NOMO-1 treated with DMSO at 0.1 percent for 48 hours (cell line): ENCODE results near the gene FUT4.
"Not testable (repeated sequence)": the region's sequence is repeated elsewhere in the genome, so short reads cannot be mapped to it uniquely, and the experiment has no call there.

Source experiments
- DNase-seq: peaks from one replicate; lab custom pipeline; 2025; ENCODE audit not compliant: unreplicated experiment; lab: John Stamatoyannopoulos, UW

Gene FUT4

DNA sequence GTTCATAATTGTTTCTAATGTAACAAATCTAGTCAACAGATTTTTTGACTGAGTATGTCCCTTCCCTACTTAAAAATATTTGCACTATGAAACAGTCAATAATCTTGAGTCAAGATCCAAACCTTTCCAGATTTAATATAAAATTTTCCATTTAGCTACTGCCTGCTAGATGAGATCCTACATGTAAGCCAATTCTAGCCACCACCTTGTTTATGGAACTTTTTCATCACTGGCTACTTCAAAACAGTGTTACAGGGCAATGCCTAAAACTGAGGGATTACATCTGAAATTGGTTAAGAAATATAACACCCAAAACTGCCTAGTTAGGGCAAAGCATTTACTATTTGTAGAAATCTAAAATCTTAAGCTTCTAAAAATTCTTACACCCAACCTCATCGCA, 10.5 kb upstream of the FUT4 start:
- no peak for DNase-seq

DNA sequence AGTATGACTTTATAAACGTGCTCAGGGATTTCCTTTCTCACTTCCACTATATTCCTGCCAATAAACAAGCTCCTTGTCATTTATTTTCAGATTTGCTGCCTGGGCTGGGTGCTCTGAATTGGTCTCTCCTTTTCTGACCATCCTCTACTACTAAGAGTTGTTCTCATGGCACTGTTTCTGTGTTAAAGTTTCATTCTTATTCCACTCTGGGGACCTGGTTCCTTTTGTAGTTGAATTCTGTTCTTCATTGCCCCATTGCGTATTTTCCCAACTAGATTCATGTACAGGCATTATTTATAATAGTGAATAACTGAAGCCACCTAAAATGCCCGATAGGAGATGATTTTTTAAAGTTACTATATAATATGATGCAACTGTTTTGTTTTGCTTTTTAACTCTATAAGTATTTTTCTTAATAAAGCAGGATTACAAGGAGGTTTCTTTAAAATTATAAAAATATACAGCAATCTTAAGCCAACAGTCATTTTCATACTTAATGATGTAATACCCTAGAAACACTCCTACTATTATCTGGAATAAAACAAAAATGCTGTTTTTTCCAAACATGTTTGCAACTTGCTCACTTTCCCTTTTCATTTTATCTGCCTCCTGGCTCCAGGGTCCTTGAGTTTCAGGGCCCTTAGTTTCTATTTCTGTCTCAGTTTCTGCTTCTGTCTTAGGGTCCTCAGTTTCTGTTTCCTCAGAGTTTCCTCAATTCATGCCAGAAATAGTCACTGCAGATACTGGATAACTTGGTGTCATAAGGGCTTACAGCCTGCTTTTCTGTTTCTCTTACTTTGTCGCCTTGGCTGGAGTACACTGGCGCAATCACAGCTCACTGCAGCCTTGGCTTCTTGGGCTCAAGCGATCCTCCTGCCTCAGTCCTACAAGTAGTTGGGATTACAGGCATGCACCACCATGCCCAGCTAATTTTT, 9.8 kb upstream of the FUT4 start:
- DNase-seq, result peak; percentile 80

DNA sequence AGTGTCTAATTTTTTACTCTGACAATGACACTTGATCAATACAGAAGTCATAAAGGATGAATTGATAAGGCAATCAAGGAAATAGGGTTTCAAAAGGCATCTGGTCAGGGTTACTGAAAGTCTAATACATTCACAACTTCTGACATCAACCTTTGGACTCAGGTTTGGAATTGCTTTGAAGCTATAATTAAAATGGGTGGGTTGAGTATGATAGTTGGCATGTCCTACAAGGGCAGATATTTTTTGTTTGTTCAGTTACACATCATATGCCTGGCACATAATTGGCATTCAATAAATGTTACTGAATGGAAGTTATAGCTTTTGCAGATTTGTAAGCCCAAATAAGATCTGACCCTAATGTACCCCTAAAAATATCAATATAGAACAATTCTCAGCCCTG, 7.3 kb upstream of the FUT4 start:
- DNase-seq, result no peak

DNA sequence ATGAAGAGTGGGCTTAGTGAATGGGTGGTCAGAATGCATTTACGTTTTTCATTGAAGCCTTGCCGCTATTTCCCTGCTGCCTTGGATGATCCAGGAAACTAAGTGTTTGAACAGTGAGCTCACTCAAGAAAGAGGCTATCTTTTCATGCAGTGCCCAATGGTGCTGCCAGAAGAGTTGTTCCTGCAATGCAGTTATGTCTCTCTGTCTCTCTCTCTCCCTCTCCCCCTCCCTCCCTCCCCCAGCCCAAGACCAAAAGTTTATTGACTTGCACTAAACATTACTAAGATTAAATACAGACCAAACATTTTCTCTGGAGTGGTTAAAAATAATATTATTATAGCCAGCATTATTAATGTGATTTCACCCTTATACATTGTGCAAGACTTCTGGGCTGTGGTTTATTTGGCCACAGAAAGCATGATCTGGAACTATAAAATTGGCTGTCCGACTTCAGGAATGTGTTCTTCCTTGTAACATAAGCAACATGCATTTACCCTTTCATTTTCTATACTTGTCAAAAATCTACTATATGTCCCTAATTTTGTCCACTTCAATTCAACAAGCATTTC, 6.6 kb upstream of the FUT4 start:
- no peak for DNase-seq

DNA sequence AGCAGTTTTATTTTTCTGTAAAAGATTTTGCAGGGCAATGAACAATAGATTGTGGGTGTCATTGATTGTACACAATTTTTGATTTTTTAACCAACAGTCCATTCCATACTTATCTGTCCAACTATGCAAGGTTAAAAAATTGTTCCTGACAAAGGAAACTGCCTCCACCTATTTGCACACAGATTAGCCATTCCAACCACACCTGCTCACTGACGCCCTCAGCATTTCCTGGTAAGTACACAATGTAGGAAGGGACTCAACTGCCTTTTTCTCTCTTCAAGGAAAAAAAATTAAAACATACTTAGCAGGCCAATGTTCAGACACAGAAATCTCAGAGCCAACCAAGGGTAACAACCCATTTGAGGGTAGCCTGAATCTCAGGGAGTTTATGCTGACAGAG, 4.3 kb upstream of the FUT4 start:
- DNase-seq, result no peak

DNA sequence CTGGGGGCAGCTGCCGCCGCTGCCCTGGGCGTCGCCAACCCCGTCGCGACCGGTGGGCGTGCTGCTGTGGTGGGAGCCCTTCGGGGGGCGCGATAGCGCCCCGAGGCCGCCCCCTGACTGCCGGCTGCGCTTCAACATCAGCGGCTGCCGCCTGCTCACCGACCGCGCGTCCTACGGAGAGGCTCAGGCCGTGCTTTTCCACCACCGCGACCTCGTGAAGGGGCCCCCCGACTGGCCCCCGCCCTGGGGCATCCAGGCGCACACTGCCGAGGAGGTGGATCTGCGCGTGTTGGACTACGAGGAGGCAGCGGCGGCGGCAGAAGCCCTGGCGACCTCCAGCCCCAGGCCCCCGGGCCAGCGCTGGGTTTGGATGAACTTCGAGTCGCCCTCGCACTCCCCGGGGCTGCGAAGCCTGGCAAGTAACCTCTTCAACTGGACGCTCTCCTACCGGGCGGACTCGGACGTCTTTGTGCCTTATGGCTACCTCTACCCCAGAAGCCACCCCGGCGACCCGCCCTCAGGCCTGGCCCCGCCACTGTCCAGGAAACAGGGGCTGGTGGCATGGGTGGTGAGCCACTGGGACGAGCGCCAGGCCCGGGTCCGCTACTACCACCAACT, 1.0 kb downstream of the FUT4 start:
- no peak for DNase-seq

DNA sequence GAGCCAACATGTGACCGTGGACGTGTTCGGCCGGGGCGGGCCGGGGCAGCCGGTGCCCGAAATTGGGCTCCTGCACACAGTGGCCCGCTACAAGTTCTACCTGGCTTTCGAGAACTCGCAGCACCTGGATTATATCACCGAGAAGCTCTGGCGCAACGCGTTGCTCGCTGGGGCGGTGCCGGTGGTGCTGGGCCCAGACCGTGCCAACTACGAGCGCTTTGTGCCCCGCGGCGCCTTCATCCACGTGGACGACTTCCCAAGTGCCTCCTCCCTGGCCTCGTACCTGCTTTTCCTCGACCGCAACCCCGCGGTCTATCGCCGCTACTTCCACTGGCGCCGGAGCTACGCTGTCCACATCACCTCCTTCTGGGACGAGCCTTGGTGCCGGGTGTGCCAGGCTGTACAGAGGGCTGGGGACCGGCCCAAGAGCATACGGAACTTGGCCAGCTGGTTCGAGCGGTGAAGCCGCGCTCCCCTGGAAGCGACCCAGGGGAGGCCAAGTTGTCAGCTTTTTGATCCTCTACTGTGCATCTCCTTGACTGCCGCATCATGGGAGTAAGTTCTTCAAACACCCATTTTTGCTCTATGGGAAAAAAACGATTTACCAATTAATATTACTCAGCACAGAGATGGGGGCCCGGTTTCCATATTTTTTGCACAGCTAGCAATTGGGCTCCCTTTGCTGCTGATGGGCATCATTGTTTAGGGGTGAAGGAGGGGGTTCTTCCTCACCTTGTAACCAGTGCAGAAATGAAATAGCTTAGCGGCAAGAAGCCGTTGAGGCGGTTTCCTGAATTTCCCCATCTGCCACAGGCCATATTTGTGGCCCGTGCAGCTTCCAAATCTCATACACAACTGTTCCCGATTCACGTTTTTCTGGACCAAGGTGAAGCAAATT, 1.8 kb downstream of the FUT4 start:
- DNase-seq, result no peak

DNA sequence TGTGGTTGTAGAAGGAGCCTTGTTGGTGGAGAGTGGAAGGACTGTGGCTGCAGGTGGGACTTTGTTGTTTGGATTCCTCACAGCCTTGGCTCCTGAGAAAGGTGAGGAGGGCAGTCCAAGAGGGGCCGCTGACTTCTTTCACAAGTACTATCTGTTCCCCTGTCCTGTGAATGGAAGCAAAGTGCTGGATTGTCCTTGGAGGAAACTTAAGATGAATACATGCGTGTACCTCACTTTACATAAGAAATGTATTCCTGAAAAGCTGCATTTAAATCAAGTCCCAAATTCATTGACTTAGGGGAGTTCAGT, 2.4 kb downstream of the FUT4 start:
- DNase-seq, result no peak

DNA sequence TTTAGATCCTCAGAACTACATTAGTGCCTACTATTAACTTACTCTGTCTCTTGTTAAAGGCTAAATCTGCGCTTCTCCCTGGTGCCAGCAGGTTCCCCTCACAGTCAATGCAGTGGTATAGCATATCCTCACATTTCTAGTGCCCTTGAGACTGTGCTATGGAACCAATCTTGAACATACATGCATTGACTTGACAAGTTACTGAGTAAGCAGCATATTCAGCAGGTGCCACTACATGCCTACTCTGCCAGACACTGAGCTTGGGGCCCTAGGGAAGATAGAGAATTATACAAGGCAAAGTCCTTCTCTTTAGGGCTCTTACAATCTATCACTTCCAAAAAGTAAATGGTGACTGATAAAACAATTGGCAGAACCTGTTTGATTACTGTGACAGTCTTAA, 3.2 kb downstream of the FUT4 start:
- DNase-seq, result peak; percentile 33

DNA sequence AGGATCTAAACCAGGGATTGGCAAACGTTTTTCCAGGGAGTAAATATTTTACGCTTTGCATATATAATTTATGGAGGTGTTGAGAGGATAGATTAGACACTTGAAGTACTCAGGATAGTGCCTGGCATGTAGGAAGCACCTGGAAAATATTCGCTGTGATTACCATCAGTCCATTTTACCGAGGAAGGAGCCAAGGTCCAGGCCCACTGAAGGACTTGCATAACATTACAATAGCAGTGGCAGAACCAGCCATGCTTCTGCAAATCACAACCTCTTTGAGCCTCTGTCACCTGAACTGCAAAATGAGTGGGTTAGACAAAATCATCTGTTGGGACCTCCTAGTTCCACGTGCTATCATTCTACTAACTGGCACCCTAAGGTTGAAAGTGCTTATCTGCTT, 5.4 kb downstream of the FUT4 start:
- peak; percentile 39 for DNase-seq

DNA sequence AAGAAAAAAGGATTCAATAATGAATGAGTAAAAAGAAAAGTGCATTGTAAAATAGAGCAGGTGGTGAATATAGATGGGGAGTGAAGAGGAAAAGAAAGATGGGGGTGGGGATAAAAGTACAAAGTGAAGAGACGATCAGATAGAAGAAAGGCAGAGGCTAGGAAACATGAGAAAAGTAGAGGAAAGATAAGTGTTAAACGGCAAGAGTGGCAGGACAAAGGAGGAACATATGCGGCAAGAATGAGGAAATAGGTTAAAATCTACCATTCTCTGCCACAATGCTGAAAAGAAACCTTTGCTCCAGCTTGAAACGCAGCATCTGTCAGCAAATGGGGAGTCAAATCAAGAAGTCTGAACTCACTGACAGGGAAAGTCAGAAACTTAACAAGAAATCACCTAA, 6.8 kb downstream of the FUT4 start:
- DNase-seq, result peak; percentile 59

DNA sequence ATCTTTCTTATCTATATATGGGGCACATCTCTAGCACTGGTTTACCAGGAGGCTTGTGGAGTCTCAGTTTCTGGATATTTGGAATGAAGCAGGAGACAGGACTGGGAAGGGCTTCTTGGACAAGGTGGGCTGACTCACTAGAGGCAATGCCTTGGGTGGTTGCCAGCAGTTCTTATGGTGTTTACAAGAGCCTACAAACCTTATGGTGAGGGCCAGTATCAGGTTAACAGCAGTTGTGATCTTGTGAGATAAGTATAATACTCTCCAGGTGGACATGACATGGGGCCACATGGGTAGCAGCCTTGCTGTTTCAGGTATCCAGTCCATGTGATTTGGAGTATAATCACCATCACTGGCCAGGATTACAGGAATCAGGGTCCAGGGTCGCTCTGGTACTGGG, 10.2 kb downstream of the FUT4 start:
- no peak for DNase-seq

DNA sequence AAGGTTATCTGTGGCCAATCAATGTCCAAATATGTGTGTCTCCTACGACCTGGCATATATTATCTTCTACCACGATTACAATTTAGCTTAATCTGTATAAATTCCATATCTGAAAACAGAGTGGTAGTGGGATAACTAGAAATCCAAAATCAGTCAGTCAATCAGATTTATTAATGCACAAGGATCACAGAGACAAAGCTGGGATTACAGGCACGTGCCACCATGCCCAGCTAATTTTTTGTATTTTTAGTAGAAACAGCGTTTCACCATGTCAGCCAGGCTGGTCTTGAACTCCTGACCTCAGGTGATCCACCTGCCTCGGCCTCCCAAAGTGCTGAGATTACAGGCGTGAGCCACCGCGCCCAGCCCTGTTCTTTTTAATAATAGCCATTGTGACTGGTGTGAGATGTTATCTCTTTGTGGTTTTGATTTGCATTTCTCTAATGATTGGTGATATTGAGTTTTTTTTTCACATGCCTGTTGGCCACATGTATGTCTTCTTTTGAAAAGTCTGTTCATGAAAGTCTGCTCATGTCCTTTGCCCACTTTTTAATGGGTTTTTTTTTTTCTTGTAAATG, 12.1 kb downstream of the FUT4 start:
- DNase-seq, result not testable (repeated sequence)

DNA sequence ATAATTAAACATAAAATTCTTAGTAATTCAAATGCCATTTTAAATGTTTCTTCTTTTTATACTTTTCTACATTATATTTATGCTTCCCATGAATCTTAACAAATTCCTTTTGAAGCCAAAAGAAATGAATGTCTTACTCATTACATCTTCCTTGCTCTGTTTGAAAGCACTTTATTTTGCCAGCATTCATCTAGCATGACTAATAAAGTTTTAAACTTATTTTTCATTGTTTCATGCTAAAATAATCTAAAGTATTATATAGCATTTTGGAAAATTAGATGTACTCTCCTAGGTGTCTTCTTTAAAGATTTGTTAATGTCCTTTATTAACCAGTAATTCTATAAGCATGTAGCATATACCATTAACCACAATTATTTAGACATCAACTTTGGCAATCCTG, 13.7 kb downstream of the FUT4 start:
- no peak for DNase-seq

DNA sequence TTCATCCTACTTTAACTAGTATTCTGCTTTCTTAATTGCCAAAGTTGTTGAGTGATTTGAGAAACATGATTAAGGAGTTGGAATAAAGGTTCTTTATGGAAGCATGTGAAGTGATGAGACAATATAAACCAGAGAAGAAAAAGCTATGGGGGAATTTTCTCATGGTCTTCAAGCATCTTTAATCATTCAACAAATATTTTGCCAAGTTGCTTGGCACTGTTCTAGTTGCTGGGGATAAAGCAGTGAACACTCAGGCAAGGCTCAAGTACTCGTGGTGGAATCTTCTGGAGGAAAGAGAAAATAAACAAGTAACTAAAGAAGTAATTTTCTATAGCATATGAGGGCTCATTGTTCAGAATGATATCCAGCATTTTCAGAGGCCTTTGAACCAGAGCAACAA, 14.3 kb downstream of the FUT4 start:
- no peak for DNase-seq

DNA sequence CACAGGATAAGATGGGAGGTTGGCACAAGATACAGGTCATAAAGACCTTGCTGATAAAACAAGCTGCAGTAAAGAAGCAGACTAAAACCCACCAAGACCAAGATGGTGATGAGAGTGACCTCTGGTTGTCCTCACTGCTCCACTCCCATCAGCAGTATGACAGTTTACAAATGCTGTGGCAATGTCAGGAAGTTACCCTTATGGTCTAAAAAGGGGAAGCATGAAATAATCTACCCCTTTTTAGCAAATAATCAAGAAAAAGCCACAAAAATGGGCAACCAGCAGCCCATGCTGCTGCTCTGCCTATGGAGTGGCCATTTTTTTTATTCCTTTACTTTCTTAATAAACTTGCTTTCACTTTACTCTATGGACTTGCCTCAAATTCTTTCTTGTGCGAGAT, 14.7 kb downstream of the FUT4 start:
- DNase-seq, result peak; percentile 91

DNA sequence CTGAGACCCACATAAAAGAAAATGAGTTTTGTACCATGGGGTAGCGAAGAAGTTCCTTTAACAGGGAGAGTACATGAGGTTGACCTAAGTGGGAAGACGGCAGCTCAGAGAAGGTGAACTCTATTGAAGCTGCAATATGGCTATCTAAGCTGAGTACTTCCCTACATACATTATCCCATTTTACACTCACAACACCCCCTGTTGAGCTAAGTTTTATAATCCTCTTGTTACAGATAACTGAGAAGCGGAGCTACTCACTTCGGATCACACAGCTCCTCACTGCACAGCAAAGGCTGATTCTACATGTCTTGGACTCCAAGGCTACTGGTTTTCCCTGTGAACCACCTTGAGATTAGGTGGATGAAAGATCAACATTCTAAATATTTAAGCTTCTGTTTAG, 15.2 kb downstream of the FUT4 start:
- DNase-seq, result no peak

DNA sequence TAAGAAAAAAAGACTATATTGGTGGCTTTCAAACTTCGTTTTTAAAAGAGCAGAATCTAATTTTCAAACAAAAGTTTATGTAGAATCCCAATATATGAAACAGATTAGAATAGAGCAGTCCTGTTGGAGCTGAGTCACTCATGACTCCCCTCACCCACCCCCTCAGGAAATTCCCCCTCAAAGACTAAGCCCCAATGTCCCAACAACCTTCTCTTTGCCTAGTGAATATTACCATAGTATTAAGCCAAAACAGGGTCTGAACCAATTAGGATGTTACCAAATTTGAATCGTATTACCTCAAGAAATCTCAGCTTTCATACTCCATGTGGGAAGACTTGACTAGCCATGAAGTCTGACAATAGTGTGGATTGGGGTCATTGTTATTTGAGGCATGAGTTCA, 15.6 kb downstream of the FUT4 start:
- DNase-seq, result no peak

DNA sequence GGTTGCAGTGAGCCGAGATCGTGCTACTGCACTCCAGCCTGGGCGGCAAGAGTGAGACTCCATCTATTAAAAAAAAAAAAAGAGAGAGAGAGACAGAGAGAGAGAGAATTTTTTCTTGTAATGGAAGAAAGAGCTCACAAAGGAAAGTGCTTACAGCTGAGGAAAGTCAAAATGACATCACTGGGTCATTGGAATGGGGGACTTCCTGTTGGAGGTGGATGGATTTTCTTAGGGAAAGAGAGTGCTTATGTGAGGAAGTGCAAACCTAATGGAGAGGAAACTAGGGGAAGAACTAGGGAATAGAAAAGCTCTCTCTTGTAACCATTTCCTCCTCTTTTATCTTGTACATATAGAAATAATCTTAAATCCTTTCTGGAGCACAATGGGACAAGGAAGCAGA, 17.1 kb downstream of the FUT4 start:
- DNase-seq, result no peak

DNA sequence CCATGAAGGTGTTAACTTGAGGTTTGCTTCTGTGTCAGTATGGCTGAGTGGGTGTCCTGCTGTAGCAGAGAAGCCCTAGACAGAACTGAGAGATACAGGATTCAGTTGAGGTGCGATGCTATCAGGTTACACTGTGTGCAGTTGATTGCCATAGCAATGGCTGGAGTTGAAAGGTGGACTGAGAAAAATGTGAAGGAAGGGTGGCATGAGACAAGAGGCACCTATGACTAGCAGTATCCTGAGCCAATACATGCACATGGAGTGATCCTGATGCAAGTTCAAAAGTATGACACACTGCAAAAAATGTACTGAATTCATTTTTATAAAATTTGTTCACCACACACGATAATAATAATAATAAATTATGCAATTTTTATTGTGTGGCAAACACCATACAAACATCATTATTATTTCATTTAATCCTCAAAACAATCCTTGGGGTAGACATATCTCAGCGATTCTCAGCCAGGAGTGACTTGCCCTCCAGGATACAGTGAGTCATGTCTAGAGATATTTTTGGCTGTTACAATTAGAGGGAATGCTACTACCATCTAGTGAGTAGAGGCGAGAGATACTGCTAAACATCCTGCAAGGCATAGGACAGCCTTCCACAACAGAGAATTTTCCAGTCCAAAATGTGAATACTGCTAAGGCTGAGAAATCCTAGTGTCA, 19.6 kb downstream of the FUT4 start:
- DNase-seq, result no peak
